Neutrophil (primary cell): ENCODE measurements around the gene INSM2.

Experiments used
- H3K27ac ChIP-seq: fragments of 200-600 bp; sonication (generic); 2 replicates; pipeline ENCODE4 v1.5.1; 2016; ENCODE audit warnings: mild to moderate bottlenecking, moderate library complexity
- H3K27me3 ChIP-seq: fragments of 200-600 bp; sonication (generic); 2 replicates; pipeline ENCODE4 v1.6.0; 2016; ENCODE audit warnings: mild to moderate bottlenecking
- H3K36me3 ChIP-seq: fragments of 200-600 bp; sonication (generic); 2 replicates; pipeline ENCODE4 v1.5.1; 2017
- H3K4me1 ChIP-seq, 2 experiments: fragments of 200-600 bp in 1 of 2; sonication (generic) in 1 of 2; 1 replicate in 1 of 2; 2 replicates in 1 of 2; pipeline versions ENCODE4 v1.5.1 to v1.6.1; 2013 to 2016; ENCODE audit warnings: low read depth in 1 of 2, low read length in 1 of 2, mild to moderate bottlenecking in 1 of 2, moderate library complexity in 1 of 2; ENCODE audit not compliant: control insufficient read depth in 1 of 2, insufficient read depth in 1 of 2
- H3K4me3 ChIP-seq, 2 experiments: fragments of 200-600 bp in 1 of 2; sonication (generic) in 1 of 2; 1 replicate in 1 of 2; 2 replicates in 1 of 2; pipeline ENCODE4 v1.5.1; 2013 to 2016; ENCODE audit warnings: low read depth in 1 of 2, low read length in 1 of 2, mild to moderate bottlenecking in 1 of 2, moderate library complexity in 1 of 2
- H3K9me3 ChIP-seq: fragments of 200-600 bp; sonication (generic); 2 replicates; pipeline ENCODE4 v1.5.1; 2016
- TF ChIP-seq, protein P1 (sequence below): fragments of 200-600 bp; sonication (generic); IDR thresholded peaks from 2 replicates; pipeline ENCODE4 v1.5.1; 2016; ENCODE audit warnings: antibody characterized with exemption

INSM2 gene

DNA sequence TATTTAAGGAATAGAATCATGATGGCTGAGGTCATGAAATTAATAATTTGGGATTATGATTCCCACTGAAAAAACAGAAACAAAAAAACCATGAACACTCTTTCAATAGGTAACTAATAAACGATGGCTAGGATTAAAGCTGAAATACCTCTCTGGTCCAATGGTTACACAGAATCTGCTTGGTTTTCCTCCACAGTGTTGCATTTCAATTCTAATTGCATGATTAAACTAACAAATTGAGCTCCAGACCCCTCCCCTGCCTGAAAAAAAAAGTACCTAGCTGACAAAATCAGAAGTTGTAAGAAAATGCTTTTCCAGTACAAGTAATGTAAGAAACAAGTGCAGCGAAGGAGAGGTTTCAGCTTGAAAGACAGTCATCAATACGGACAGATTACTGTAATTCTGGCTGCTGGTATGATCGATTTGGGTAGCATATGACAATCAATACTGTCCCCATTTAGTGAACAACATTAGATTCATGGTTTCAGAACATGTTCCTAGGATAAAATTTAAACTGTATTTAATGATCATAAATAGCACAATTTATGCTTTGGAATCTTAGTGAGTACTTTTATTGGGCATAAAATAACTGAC is 32.0 kb downstream of the INSM2 start:
- Histone ChIP-seq H3K4me1 (no peaks in the 10 kb centered on the region), H3K4me3 (no peak overlapping the region), H3K36me3 (no peaks in the 10 kb centered on the region), H3K9me3 (no peaks in the 10 kb centered on the region), H3K27me3 (no peaks in the 10 kb centered on the region), H3K27ac (no peak overlapping the region)
- TF ChIP-seq, protein P1, sequence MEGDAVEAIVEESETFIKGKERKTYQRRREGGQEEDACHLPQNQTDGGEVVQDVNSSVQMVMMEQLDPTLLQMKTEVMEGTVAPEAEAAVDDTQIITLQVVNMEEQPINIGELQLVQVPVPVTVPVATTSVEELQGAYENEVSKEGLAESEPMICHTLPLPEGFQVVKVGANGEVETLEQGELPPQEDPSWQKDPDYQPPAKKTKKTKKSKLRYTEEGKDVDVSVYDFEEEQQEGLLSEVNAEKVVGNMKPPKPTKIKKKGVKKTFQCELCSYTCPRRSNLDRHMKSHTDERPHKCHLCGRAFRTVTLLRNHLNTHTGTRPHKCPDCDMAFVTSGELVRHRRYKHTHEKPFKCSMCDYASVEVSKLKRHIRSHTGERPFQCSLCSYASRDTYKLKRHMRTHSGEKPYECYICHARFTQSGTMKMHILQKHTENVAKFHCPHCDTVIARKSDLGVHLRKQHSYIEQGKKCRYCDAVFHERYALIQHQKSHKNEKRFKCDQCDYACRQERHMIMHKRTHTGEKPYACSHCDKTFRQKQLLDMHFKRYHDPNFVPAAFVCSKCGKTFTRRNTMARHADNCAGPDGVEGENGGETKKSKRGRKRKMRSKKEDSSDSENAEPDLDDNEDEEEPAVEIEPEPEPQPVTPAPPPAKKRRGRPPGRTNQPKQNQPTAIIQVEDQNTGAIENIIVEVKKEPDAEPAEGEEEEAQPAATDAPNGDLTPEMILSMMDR, result no peak

DNA sequence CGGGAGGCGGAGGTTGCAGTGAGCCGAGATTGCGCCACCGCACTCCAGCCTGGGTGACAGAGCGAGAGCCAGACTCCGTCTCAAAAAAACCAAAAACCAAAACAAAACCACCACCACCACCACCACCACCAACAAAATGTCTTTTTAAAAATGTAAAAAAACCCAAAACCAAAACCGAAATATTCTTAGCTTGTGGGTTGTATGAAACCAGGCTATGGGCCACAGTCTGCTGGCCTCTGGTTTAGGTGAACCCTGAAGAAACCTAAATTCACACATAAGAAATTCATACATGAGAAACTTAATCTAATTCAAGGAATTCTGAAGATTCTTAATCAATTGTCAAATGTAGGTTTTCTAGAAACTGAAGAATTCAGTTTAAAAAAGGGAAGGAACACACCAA is 37.6 kb downstream of the INSM2 start:
- no peaks in the 10 kb centered on the region for H3K36me3 ChIP-seq
- no peaks in the 10 kb centered on the region for H3K4me1 ChIP-seq
- no peaks in the 10 kb centered on the region for H3K27me3 ChIP-seq
- no peak overlapping the region for H3K27ac ChIP-seq
- no peaks in the 10 kb centered on the region for H3K9me3 ChIP-seq
- no peak overlapping the region for H3K4me3 ChIP-seq
- TF ChIP-seq, protein P1, result no peak

DNA sequence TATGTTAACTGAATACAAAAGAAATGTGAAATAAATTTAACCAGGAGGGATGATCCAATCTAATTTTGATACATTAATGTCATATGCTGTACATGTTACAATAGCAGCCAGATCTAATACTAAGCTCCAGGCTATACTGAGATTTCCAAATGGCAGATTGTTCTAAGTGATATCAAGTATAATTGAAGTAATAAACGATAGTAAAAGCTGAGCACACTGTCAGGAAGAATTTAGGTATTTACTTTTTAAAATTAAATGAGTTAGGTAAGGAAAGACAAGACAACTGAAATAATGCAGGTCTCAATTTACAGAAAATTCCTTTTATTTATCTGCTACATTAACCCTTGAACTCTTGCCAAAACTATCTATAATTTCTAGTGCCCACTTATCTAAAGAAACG is 39.9 kb downstream of the INSM2 start:
- Histone ChIP-seq H3K4me1 (no peaks in the 10 kb centered on the region), H3K36me3 (no peaks in the 10 kb centered on the region), H3K27me3 (no peaks in the 10 kb centered on the region), H3K4me3 (no peak overlapping the region), H3K9me3 (no peaks in the 10 kb centered on the region), H3K27ac (no peak overlapping the region)
- TF ChIP-seq, protein P1, result no peak

DNA sequence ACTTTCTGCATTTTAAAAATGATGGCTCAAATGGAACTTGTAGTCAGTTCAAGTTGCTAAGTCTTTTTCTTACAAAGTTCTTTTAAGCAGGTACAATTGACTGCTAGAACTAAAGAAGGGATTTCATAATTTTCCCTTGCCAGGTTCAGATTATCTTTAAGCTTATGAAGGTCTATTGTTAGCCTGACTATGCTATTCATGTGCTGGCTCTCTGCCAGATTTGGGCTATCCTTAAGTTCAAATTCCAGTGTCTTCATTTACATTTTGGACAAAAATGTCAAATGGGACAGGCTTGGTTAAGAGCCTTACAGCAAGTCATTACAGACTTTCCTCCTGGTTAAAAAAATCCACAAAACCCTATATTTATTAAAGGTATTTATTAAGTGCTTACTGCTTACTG is 42.3 kb downstream of the INSM2 start:
- TF ChIP-seq, protein P1, result no peak
- Histone ChIP-seq H3K27me3 (no peaks in the 10 kb centered on the region), H3K27ac (no peak overlapping the region), H3K36me3 (no peaks in the 10 kb centered on the region), H3K9me3 (no peaks in the 10 kb centered on the region), H3K4me1 (no peaks in the 10 kb centered on the region), H3K4me3 (no peak overlapping the region)

DNA sequence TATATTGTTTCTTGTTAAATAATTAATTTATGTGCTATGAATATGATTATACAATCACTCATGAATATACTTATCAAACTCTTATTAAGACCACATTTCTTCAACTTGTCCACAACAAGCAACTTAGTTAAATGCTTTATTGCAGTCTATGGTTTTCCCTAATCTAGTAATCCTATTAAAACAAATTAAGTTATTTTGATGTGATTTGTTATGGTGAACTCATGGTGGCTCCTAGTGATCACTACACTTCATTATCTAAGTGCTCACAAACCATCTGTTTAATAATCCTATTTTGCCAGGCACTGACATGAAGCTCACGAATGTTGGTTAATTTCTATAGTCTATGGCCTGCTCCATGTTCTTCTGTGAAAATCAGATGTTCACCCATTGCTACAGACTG is 42.9 kb downstream of the INSM2 start:
- TF ChIP-seq, protein P1, result no peak
- no peak overlapping the region for H3K4me3 ChIP-seq
- H3K36me3 ChIP-seq, result no peaks in the 10 kb centered on the region
- H3K4me1 ChIP-seq, result no peaks in the 10 kb centered on the region
- H3K27ac ChIP-seq, result no peak overlapping the region
- H3K27me3 ChIP-seq, result no peaks in the 10 kb centered on the region
- H3K9me3 ChIP-seq, result no peaks in the 10 kb centered on the region

DNA sequence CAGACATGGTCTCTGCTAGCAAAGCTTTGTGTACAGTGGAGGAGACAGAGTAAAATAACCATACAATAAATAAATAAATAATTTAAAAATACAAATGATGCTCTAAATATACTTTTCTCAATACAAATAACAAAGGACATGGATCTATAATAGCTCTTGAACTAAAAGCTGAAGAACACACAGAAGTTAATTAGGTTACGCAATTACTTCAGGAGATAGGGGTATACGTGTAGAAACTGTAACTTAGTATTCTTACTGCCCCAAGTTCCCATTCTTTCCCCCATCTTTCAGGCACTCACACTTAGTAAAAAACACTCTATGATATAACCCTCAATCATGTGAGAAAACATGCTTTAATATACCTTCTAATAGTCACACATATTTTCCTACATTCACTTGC is 44.2 kb downstream of the INSM2 start:
- Histone ChIP-seq H3K27ac (no peak overlapping the region), H3K36me3 (no peaks in the 10 kb centered on the region), H3K9me3 (no peaks in the 10 kb centered on the region)

More for the DNA sequence above, 44.2 kb downstream of the INSM2 start:
- Histone ChIP-seq H3K4me3 (no peak overlapping the region), H3K4me1 (no peaks in the 10 kb centered on the region), H3K27me3 (no peaks in the 10 kb centered on the region)
- TF ChIP-seq, protein P1, result no peak
